ENCODE results near the gene ERP44. TPM values are rescaled to one million over a fixed set of nuclear protein-coding genes. Genes with fewer than 3 reads are reported as not detected.

The ERP44 gene
- total RNA-seq, 1 experiment from 2014 or later: 9.4 TPM

GRCh38 chr9:100125910-100126309 lies 27.1 kb upstream of the ERP44 start (continued):
- TF ChIP-seq POLR2A (IDR thresholded peaks at IDR 0.05; ENCODE audit: borderline replicate concordance, extremely low read depth, insufficient read depth, insufficient read length): no peak
- no peak for TF ChIP-seq CEBPB (IDR thresholded peaks at IDR 0.05; ENCODE audit: low read depth)

DNA sequence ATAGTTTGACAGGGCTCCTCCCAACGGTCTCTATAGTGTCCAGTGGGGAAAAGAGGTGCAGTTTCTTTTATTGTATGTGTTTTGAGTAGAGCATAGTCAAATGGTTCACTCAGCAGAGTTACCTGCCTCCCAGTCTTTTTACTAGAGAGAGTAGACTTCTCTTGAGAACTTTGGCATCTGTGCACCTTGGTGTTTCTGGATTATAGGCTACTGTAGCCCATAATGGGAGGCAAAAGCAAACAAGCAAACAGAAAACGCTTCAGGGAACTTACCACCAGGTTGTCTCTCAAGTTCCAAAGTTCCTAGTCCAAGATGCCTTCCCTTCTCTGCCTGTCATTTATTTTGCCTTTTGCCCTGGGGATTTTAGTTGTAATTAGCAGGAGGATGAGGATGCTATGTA lies 26.4 kb upstream of the ERP44 start:
- Histone ChIP-seq H3K27ac (ENCODE audit: low read depth, low read length) (no peak overlapping the region), H3K27me3 (ENCODE audit: insufficient read depth, low read length) (no peaks in the 10 kb centered on the region), H3K36me3 (ENCODE audit: control insufficient read depth in 1 of 2, insufficient read depth in 2 of 2, low read length in 2 of 2) (0 out of 4 replicates have a peak, but pooled peaks cover 0 to 4% of the 10 kb centered on the region in 2 experiments), H3K9me2 (ENCODE audit: insufficient read depth) (no peaks in the 10 kb centered on the region), H3K9me3 (ENCODE audit: control insufficient read depth in 1 of 2, insufficient read depth in 1 of 2, low read depth in 1 of 2, low read length in 2 of 2) (0 out of 4 replicates have a peak, but pooled peaks cover 0 to 2% of the 10 kb centered on the region in 2 experiments), H3K79me2 (ENCODE audit: insufficient read depth, low read length) (peaks cover 11% of the 10 kb centered on the region; the same call in 1 of the 2 replicates), H2AFZ (ENCODE audit: low read depth, low read length, poor library complexity, severe bottlenecking) (no peak overlapping the region), H3K4me3 (replicated peaks in 1 of 2; ENCODE audit: low read depth in 1 of 2, low read length in 2 of 2) (no peak overlapping the region), H4K20me1 (ENCODE audit: insufficient read depth) (no peaks in the 10 kb centered on the region), H3K9ac (ENCODE audit: low read length) (no peak overlapping the region), H3K4me2 (ENCODE audit: low read length) (no peak overlapping the region), H3K4me1 (ENCODE audit: control insufficient read depth in 1 of 2, insufficient read depth in 2 of 2, low read length in 2 of 2) (no peaks in the 10 kb centered on the region)
- ChIA-PET RAD21 (ENCODE audit: low non-redundant PET in 1 of 2, low total read pairs in 2 of 2, uncharacterized antibody in 2 of 2, unreplicated experiment in 2 of 2) (no interaction called here), POLR2A (no interaction called here), CTCF (no interaction called here)
- ATAC-seq (no peak), DNase-seq (ENCODE audit: low read depth, low spot score) (no peak)
- intact Hi-C loops (cut with micrococcal nuclease): no loop called here
- TF ChIP-seq ATF3 (IDR thresholded peaks at IDR 0.05) (no peak), SIN3A (IDR thresholded peaks at IDR 0.05; ENCODE audit: low read depth) (no peak), RAD21 (IDR thresholded peaks at IDR 0.05; ENCODE audit: low read depth) (no peak), CTCF (IDR thresholded peaks at IDR 0.05 in 2 of 3, conservative IDR thresholded peaks at IDR 0.05 in 1 of 3; ENCODE audit: borderline replicate concordance in 1 of 3, insufficient read depth in 1 of 3, low read depth in 2 of 3, low read length in 2 of 3) (no peak), ZNF274 (IDR thresholded peaks at IDR 0.05; ENCODE audit: low read depth, low read length) (no peak), SRF (IDR thresholded peaks at IDR 0.05; ENCODE audit: low read depth) (no peak), FOSL1 (IDR thresholded peaks at IDR 0.05; ENCODE audit: low read depth) (no peak), EGR1 (IDR thresholded peaks at IDR 0.05; ENCODE audit: low read depth) (no peak), POLR2AphosphoS5 (IDR thresholded peaks at IDR 0.05; ENCODE audit: low read depth, low read length) (no peak), EZH2phosphoT487 (IDR thresholded peaks at IDR 0.05; ENCODE audit: borderline replicate concordance) (no peak), ZBTB33 (IDR thresholded peaks at IDR 0.05; ENCODE audit: extremely low read depth, insufficient replicate concordance, low read length) (no peak), CEBPB (IDR thresholded peaks at IDR 0.05; ENCODE audit: low read depth) (no peak), JUND (IDR thresholded peaks at IDR 0.05) (no peak), CBX3 (IDR thresholded peaks at IDR 0.05; ENCODE audit: low read depth) (no peak), EZH2 (IDR thresholded peaks at IDR 0.05) (no peak)
- TF ChIP-seq, protein P1, sequence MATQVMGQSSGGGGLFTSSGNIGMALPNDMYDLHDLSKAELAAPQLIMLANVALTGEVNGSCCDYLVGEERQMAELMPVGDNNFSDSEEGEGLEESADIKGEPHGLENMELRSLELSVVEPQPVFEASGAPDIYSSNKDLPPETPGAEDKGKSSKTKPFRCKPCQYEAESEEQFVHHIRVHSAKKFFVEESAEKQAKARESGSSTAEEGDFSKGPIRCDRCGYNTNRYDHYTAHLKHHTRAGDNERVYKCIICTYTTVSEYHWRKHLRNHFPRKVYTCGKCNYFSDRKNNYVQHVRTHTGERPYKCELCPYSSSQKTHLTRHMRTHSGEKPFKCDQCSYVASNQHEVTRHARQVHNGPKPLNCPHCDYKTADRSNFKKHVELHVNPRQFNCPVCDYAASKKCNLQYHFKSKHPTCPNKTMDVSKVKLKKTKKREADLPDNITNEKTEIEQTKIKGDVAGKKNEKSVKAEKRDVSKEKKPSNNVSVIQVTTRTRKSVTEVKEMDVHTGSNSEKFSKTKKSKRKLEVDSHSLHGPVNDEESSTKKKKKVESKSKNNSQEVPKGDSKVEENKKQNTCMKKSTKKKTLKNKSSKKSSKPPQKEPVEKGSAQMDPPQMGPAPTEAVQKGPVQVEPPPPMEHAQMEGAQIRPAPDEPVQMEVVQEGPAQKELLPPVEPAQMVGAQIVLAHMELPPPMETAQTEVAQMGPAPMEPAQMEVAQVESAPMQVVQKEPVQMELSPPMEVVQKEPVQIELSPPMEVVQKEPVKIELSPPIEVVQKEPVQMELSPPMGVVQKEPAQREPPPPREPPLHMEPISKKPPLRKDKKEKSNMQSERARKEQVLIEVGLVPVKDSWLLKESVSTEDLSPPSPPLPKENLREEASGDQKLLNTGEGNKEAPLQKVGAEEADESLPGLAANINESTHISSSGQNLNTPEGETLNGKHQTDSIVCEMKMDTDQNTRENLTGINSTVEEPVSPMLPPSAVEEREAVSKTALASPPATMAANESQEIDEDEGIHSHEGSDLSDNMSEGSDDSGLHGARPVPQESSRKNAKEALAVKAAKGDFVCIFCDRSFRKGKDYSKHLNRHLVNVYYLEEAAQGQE (IDR thresholded peaks at IDR 0.05; ENCODE audit: low read depth): no peak
- TF ChIP-seq, protein P2, sequence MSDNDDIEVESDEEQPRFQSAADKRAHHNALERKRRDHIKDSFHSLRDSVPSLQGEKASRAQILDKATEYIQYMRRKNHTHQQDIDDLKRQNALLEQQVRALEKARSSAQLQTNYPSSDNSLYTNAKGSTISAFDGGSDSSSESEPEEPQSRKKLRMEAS (IDR thresholded peaks at IDR 0.05): no peak
- no TSS peak for BruUV-seq (replicated peaks)

Measured in HCT116 (cell line).